Breast epithelium (tissue), 3 donors: ENCODE data around the gene GPR31.

Experiments
- POLR2AphosphoS5 ChIP-seq, 3 donors: sonication (generic); formaldehyde crosslinking; IDR thresholded peaks; one replicate each; pipeline ENCODE4 v1.6.1; 2017; ENCODE audit warnings: antibody characterized with exemption in 3 of 3
- TF ChIP-seq, protein P1 (sequence below), 3 donors: fragments of 450-650 bp; IDR thresholded peaks; one replicate each; pipeline ENCODE4 v1.5.1; 2016 to 2017; ENCODE audit warnings: antibody characterized with exemption in 3 of 3, mild to moderate bottlenecking in 3 of 3, moderate library complexity in 3 of 3

DNA sequence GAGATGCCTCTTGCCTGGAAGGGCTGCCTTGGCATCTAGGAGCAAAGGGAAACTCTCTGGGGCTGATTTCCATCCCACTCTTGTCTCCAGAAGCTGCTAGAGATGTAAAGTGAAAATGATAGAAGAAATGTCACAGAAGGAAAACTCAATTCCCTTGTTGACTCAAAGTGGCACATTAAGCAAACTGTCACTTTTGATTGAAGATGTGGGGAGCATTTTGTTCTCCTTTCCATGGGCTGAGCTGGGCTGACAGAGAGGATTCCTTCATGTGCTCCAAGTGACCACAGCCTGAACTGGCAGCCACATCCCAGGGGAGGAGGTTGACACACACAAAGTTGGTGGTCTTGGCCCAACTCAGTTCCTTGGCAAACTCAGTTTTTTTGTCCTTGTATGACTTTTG, 9.8 kb downstream of the GPR31 start:
- TF ChIP-seq, protein P1, sequence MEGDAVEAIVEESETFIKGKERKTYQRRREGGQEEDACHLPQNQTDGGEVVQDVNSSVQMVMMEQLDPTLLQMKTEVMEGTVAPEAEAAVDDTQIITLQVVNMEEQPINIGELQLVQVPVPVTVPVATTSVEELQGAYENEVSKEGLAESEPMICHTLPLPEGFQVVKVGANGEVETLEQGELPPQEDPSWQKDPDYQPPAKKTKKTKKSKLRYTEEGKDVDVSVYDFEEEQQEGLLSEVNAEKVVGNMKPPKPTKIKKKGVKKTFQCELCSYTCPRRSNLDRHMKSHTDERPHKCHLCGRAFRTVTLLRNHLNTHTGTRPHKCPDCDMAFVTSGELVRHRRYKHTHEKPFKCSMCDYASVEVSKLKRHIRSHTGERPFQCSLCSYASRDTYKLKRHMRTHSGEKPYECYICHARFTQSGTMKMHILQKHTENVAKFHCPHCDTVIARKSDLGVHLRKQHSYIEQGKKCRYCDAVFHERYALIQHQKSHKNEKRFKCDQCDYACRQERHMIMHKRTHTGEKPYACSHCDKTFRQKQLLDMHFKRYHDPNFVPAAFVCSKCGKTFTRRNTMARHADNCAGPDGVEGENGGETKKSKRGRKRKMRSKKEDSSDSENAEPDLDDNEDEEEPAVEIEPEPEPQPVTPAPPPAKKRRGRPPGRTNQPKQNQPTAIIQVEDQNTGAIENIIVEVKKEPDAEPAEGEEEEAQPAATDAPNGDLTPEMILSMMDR (IDR thresholded peaks at IDR 0.05): no peak
- no peak for TF ChIP-seq POLR2AphosphoS5 (IDR thresholded peaks at IDR 0.05)
